ENCODE measurements around the gene GRHL1.

The GRHL1 gene

DNA sequence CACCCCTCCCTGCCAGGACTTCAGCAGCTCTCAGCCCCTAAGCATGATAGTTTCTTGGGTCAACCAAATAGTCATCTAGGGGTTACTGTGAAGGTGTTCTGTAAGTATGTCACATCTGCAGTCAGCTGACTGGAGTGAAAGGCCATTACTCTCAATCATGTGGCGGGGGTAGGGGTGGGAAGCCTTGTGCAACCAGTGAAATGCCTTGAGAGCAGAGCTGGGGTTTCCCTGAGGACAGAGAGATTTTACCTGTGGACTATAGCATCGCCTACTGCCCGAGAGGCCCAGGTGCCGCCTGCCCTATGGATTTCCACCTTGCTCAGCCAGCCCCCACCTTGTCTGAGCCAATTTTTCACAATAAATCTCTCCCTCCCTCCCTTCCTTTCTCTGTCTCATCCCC is 71.0 kb downstream of the GRHL1 start:
- Histone ChIP-seq H3K27ac (ENCODE audit: low read length) (no peak overlapping the region), H3K4me3 (ENCODE audit: low read depth in 1 of 2, low read length in 2 of 2) (no peak overlapping the region), H3K9me3 (ENCODE audit: insufficient read depth, low read length, severe bottlenecking) (no peaks in the 10 kb centered on the region), H3K79me2 (ENCODE audit: insufficient read depth, low read length) (no peaks in the 10 kb centered on the region), H3K4me1 (ENCODE audit: insufficient read depth, low read length) (no peaks in the 10 kb centered on the region), H3K9ac (ENCODE audit: low read depth, low read length) (no peak overlapping the region), H3K36me3 (ENCODE audit: insufficient read depth, low read length) (no peaks in the 10 kb centered on the region), H3K27me3 (ENCODE audit: insufficient read depth, low read length, poor library complexity) (no peaks in the 10 kb centered on the region), H3K4me2 (ENCODE audit: insufficient read depth, low read length) (no peak overlapping the region), H4K20me1 (ENCODE audit: insufficient read depth, low read length) (0 out of 2 replicates have a peak, but pooled peaks cover 4% of the 10 kb centered on the region), H2AFZ (ENCODE audit: low read depth, low read length) (no peak overlapping the region)
- no peak for ATAC-seq (ENCODE audit: insufficient read depth, low read depth)
- DNase-seq = no peak
- no peak for TF ChIP-seq EZH2 (IDR thresholded peaks at IDR 0.05; ENCODE audit: borderline replicate concordance, low read depth, low read length, severe bottlenecking)
- TF ChIP-seq, protein P1, sequence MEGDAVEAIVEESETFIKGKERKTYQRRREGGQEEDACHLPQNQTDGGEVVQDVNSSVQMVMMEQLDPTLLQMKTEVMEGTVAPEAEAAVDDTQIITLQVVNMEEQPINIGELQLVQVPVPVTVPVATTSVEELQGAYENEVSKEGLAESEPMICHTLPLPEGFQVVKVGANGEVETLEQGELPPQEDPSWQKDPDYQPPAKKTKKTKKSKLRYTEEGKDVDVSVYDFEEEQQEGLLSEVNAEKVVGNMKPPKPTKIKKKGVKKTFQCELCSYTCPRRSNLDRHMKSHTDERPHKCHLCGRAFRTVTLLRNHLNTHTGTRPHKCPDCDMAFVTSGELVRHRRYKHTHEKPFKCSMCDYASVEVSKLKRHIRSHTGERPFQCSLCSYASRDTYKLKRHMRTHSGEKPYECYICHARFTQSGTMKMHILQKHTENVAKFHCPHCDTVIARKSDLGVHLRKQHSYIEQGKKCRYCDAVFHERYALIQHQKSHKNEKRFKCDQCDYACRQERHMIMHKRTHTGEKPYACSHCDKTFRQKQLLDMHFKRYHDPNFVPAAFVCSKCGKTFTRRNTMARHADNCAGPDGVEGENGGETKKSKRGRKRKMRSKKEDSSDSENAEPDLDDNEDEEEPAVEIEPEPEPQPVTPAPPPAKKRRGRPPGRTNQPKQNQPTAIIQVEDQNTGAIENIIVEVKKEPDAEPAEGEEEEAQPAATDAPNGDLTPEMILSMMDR (IDR thresholded peaks at IDR 0.05; ENCODE audit: borderline replicate concordance, extremely low read depth, low read length, poor library complexity, severe bottlenecking) = no peak

DNA sequence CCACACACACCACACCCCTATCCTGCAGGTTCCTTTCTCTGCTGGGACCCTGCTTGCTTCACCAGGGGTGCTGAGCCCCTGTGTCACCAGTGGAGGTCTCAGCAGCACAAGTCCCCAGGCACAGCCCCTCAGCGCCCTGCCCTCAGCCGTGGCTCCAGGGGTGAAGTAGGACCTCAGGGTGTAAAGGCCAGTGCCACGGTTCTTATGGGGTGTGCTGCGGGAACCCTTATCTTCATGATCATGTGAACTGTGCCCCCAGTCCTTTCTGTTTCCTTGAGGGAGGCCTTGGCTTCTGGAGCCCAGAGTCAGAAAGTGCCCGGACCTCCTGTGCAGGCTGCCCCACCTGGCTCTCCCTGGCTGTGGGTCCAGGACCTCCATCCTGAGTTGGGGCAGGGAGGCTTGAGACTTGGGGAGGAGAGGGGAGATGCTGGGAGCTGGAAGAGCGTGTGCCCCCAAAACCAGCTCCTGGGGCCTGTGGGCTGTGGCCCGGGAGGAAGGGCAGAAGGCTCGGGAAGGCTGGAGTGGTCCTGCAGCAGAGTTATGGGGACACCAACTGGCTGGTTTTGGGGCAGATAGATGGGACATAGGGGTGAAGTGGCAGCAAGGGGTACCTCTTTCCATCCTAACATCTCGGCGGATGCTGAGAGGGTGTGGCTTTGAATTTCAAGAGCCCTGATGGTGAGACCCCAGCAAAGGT is 71.6 kb downstream of the GRHL1 start:
- TF ChIP-seq, protein P1 (IDR thresholded peaks at IDR 0.05; ENCODE audit: borderline replicate concordance, extremely low read depth, low read length, poor library complexity, severe bottlenecking) = peak; percentile 5
- TF ChIP-seq EZH2 (IDR thresholded peaks at IDR 0.05; ENCODE audit: borderline replicate concordance, low read depth, low read length, severe bottlenecking) = no peak
- Histone ChIP-seq H3K9me3 (ENCODE audit: insufficient read depth, low read length, severe bottlenecking) (no peaks in the 10 kb centered on the region), H2AFZ (ENCODE audit: low read depth, low read length) (no peak overlapping the region), H4K20me1 (ENCODE audit: insufficient read depth, low read length) (0 out of 2 replicates have a peak, but pooled peaks cover 4% of the 10 kb centered on the region), H3K4me3 (ENCODE audit: low read depth in 1 of 2, low read length in 2 of 2) (no peak overlapping the region), H3K27ac (ENCODE audit: low read length) (no peak overlapping the region), H3K9ac (ENCODE audit: low read depth, low read length) (no peak overlapping the region), H3K79me2 (ENCODE audit: insufficient read depth, low read length) (no peaks in the 10 kb centered on the region), H3K4me2 (ENCODE audit: insufficient read depth, low read length) (no peak overlapping the region), H3K27me3 (ENCODE audit: insufficient read depth, low read length, poor library complexity) (no peaks in the 10 kb centered on the region), H3K4me1 (ENCODE audit: insufficient read depth, low read length) (no peaks in the 10 kb centered on the region), H3K36me3 (ENCODE audit: insufficient read depth, low read length) (no peaks in the 10 kb centered on the region)
- ATAC-seq (ENCODE audit: insufficient read depth, low read depth) (no peak), DNase-seq (no peak)

DNA sequence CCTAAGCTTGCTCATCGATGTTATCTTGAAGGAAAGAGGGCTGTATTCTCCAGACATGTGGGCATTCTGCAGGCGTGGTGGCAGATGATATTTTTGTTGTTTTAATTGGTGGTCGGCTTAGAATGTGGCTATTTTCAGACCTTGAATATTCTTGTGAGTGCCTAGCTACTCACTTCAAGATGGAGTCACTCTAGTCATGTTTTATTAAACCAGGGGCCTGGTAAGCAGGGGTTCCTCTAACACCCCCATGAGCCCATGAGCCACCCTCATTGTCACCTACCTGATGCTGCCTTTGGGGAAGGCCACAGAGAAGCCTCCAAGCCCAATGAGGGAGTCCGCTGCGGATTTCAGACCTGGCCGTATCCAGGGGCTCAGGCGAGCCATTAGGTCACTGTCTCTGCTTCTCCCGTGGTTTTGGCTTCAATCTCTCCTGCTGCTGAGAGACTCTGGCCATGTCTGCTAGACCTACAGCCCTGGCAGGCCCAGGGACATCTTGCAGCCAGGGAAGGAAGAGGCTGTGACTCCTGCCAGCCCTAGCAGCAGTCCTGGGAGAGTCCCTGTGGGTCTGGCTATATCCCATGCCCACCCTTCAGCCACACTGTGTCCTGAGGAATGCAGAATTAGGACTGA is 75.6 kb downstream of the GRHL1 start:
- Histone ChIP-seq H3K4me1 (ENCODE audit: insufficient read depth, low read length) (no peaks in the 10 kb centered on the region), H3K9ac (ENCODE audit: low read depth, low read length) (no peak overlapping the region)
- TF ChIP-seq, protein P1 (IDR thresholded peaks at IDR 0.05; ENCODE audit: borderline replicate concordance, extremely low read depth, low read length, poor library complexity, severe bottlenecking) = no peak
- no peak for TF ChIP-seq EZH2 (IDR thresholded peaks at IDR 0.05; ENCODE audit: borderline replicate concordance, low read depth, low read length, severe bottlenecking)

More for the DNA sequence above, 75.6 kb downstream of the GRHL1 start:
- H3K4me2 ChIP-seq (ENCODE audit: insufficient read depth, low read length) = no peak overlapping the region
- H3K4me3 ChIP-seq (ENCODE audit: low read depth in 1 of 2, low read length in 2 of 2) = no peak overlapping the region
- no peaks in the 10 kb centered on the region for H3K79me2 ChIP-seq (ENCODE audit: insufficient read depth, low read length)
- DNase-seq = no peak
- no peak overlapping the region for H2AFZ ChIP-seq (ENCODE audit: low read depth, low read length)
- H4K20me1 ChIP-seq (ENCODE audit: insufficient read depth, low read length) = 0 out of 2 replicates have a peak, but pooled peaks cover 4% of the 10 kb centered on the region
- no peaks in the 10 kb centered on the region for H3K27me3 ChIP-seq (ENCODE audit: insufficient read depth, low read length, poor library complexity)
- no peak for ATAC-seq (ENCODE audit: insufficient read depth, low read depth)
- H3K36me3 ChIP-seq (ENCODE audit: insufficient read depth, low read length) = no peaks in the 10 kb centered on the region
- H3K27ac ChIP-seq (ENCODE audit: low read length) = no peak overlapping the region
- H3K9me3 ChIP-seq (ENCODE audit: insufficient read depth, low read length, severe bottlenecking) = no peaks in the 10 kb centered on the region

All from DND-41 (cell line).